Measurements from ENCODE around the gene SGK2. TPM values are rescaled to one million over a fixed set of nuclear protein-coding genes. Genes with fewer than 3 reads are reported as not detected.

The SGK2 gene
- total RNA-seq, 2 donors from 2014 or later = 0.57 to 1.7 TPM

GRCh38 chr20:43530321-43531090, 28.3 kb upstream of the SGK2 start:
- no peak overlapping the region for H3K27ac Mint-ChIP-seq
- no peak for ATAC-seq
- no peaks in the 10 kb centered on the region for H3K36me3 Mint-ChIP-seq
- no peak for DNase-seq (ENCODE audit: low spot score)
- H3K4me1 Mint-ChIP-seq (ENCODE audit: low read depth in 2 of 2) = no peaks in the 10 kb centered on the region
- no peak overlapping the region for H3K4me3 Mint-ChIP-seq
- no peaks in the 10 kb centered on the region for H3K9me3 Mint-ChIP-seq
- no peaks in the 10 kb centered on the region for H3K27me3 Mint-ChIP-seq

DNA sequence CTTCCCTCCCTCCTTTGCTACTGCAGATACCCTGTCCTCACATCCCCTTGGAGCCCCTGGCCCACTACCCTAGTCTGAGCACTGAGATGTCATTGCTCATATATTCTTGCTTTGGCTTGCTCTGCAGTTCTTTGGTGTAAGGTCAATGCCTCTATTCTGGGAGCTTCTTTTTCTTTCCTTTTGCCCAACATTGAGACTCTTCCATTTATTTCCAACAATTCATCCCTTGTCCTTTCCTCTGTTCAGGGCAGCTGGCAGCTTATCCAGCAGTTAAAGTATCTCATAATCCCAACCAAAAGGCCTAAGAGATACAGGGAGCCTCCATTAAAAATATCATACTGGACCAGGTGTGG, 27.8 kb upstream of the SGK2 start:
- H3K27ac Mint-ChIP-seq = no peak overlapping the region
- no peaks in the 10 kb centered on the region for H3K9me3 Mint-ChIP-seq
- DNase-seq (ENCODE audit: low spot score) (no peak), ATAC-seq (no peak)
- no peaks in the 10 kb centered on the region for H3K36me3 Mint-ChIP-seq
- H3K4me3 Mint-ChIP-seq = no peak overlapping the region
- no peaks in the 10 kb centered on the region for H3K4me1 Mint-ChIP-seq (ENCODE audit: low read depth in 2 of 2)
- no peaks in the 10 kb centered on the region for H3K27me3 Mint-ChIP-seq

GRCh38 chr20:43532416-43533055, 26.3 kb upstream of the SGK2 start:
- Mint-ChIP-seq H3K4me1 (ENCODE audit: low read depth in 2 of 2) (no peaks in the 10 kb centered on the region), H3K4me3 (no peak overlapping the region), H3K9me3 (no peaks in the 10 kb centered on the region), H3K36me3 (no peaks in the 10 kb centered on the region), H3K27ac (no peak overlapping the region), H3K27me3 (no peaks in the 10 kb centered on the region)
- DNase-seq (ENCODE audit: low spot score) = no peak
- no peak for ATAC-seq

- no peak for ATAC-seq
- no peak overlapping the region for H3K27ac Mint-ChIP-seq
- no peak overlapping the region for H3K4me3 Mint-ChIP-seq
- H3K36me3 Mint-ChIP-seq = no peaks in the 10 kb centered on the region
- no peaks in the 10 kb centered on the region for H3K27me3 Mint-ChIP-seq
- DNase-seq (ENCODE audit: low spot score) = no peak
- no peaks in the 10 kb centered on the region for H3K4me1 Mint-ChIP-seq (ENCODE audit: low read depth in 2 of 2)
- H3K9me3 Mint-ChIP-seq = no peaks in the 10 kb centered on the region
Observed at GRCh38 chr20:43533060-43533459, 25.8 kb upstream of the SGK2 start.

- Mint-ChIP-seq H3K27me3 (no peaks in the 10 kb centered on the region), H3K9me3 (no peaks in the 10 kb centered on the region), H3K4me1 (ENCODE audit: low read depth in 2 of 2) (no peaks in the 10 kb centered on the region), H3K36me3 (no peaks in the 10 kb centered on the region), H3K4me3 (no peak overlapping the region), H3K27ac (no peak overlapping the region)
- no peak for DNase-seq (ENCODE audit: low spot score)
- no peak for ATAC-seq
Observed at GRCh38 chr20:43534016-43534415, 24.8 kb upstream of the SGK2 start.

- Mint-ChIP-seq H3K27me3 (no peaks in the 10 kb centered on the region), H3K36me3 (no peaks in the 10 kb centered on the region), H3K27ac (no peak overlapping the region), H3K4me3 (no peak overlapping the region), H3K4me1 (ENCODE audit: low read depth in 2 of 2) (no peaks in the 10 kb centered on the region), H3K9me3 (no peaks in the 10 kb centered on the region)
- no peak for ATAC-seq
- no peak for DNase-seq (ENCODE audit: low spot score)
Observed at GRCh38 chr20:43534791-43535350, 24.0 kb upstream of the SGK2 start.

GRCh38 chr20:43535370-43536004, 23.3 kb upstream of the SGK2 start:
- Mint-ChIP-seq H3K27ac (no peak overlapping the region), H3K4me3 (no peak overlapping the region), H3K36me3 (no peaks in the 10 kb centered on the region), H3K27me3 (no peaks in the 10 kb centered on the region), H3K4me1 (ENCODE audit: low read depth in 2 of 2) (no peaks in the 10 kb centered on the region), H3K9me3 (no peaks in the 10 kb centered on the region)
- no peak for DNase-seq (ENCODE audit: low spot score)
- ATAC-seq = no peak

- Mint-ChIP-seq H3K4me3 (no peak overlapping the region), H3K36me3 (no peaks in the 10 kb centered on the region), H3K27me3 (no peaks in the 10 kb centered on the region), H3K9me3 (no peaks in the 10 kb centered on the region), H3K27ac (no peak overlapping the region), H3K4me1 (ENCODE audit: low read depth in 2 of 2) (no peaks in the 10 kb centered on the region)
- ATAC-seq (no peak), DNase-seq (ENCODE audit: low spot score) (no peak)
Observed at GRCh38 chr20:43536041-43536816, 22.6 kb upstream of the SGK2 start.

DNA sequence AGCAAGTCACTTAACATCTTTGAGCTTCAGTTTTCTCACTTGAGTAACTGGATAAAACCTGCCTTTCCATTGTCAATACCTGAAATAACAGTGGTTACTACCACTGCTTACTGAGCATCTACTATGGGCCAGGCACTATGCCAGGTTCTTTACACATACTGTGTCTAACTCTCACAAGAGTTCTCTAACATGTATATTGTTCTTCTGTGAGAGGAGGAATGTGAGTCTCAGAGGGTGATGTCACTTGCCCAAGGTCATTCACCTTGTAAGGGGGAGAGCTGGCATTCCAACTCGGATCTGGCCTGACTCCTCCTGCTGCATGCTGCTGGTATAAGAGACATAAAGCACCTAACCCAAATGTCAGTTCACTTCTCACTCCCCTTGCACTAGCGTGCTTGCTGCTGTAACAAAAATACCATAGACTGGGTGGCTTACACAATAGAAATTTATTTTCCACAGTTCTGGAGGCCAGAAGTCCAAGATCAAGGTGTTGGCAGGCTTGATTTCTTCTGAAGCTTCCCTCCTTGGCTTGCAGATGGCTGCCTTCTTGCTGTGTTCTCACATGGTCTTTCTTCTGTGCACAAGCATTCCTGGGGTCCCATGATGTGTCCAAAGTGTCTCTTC, 21.9 kb upstream of the SGK2 start:
- DNase-seq (ENCODE audit: low spot score) (no peak), ATAC-seq (no peak)
- Mint-ChIP-seq H3K4me3 (no peak overlapping the region), H3K9me3 (no peaks in the 10 kb centered on the region), H3K27me3 (no peaks in the 10 kb centered on the region), H3K4me1 (ENCODE audit: low read depth in 2 of 2) (no peaks in the 10 kb centered on the region), H3K36me3 (no peaks in the 10 kb centered on the region), H3K27ac (no peak overlapping the region)

DNA sequence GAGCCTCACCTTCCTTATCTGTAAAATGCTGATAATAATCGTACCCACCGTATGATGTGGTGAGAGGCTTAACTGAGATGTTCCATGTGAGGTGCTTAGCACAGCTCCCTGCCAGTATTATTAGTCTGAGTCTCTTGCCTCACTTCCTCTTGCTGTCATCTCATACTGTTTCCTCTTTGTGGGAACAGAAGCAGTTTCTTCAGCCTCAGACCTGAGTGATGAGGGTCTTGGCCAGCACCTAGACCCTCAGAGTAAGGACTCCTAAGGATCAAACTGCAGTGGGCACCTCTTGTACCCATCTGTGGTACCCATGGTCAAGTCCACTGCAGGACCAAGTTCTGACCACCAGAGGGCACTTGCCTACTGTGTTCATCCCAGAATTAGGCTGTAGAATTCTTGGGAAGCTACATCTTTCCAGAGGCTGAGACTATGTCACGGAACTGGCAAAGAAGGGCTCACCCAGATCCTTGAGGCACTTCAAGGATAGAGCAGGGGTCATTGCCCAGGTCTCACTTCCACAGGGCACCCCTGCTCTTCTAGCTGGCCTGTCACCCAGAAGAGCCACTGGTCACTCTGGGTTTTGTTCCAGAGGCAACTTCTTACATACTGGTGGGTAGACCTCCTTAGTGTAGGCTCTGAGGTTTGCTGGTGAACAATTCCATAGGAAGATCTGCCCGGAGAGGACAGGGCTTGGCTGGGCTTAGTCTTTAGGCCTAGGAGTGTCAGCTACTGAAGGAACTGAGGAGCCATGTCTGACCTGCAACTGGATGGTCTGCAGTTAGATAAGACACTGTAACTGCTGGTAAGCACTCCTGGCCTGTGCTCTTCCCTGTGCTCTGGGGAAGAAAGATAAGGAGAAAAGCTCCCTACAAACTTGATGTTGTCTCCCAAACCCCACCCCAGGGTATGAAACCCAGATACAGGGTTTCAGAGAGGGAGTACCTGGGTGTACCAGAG, 20.6 kb upstream of the SGK2 start:
- Mint-ChIP-seq H3K36me3 (no peaks in the 10 kb centered on the region), H3K9me3 (no peaks in the 10 kb centered on the region), H3K4me1 (ENCODE audit: low read depth in 2 of 2) (no peaks in the 10 kb centered on the region), H3K27ac (no peak overlapping the region), H3K27me3 (no peaks in the 10 kb centered on the region), H3K4me3 (no peak overlapping the region)
- peak in 1 of 2 donors; percentile 42 for ATAC-seq
- DNase-seq (ENCODE audit: low spot score) = no peak

GRCh38 chr20:43538878-43539700, 19.7 kb upstream of the SGK2 start:
- no peaks in the 10 kb centered on the region for H3K9me3 Mint-ChIP-seq
- DNase-seq (ENCODE audit: low spot score) (no peak), ATAC-seq (no peak)
- no peaks in the 10 kb centered on the region for H3K27me3 Mint-ChIP-seq
- no peaks in the 10 kb centered on the region for H3K36me3 Mint-ChIP-seq
- H3K27ac Mint-ChIP-seq = peak overlapping the region in 1 of 2 donors; percentile 47
- H3K4me3 Mint-ChIP-seq = no peak overlapping the region
- H3K4me1 Mint-ChIP-seq (ENCODE audit: low read depth in 2 of 2) = no peaks in the 10 kb centered on the region

Measured in natural killer cell treated with Interleukin-12 subunit alpha and Interleukin-12 subunit beta and Interleukin-15 and Interleukin-18, amount 100 ng/mL, for 72 hours (primary cell).